Sigmoid colon (tissue), 7 donors: Measurements from ENCODE around the gene TMEM258. TPM values are rescaled to one million over a fixed set of nuclear protein-coding genes. Genes with fewer than 3 reads are reported as not detected.

ENCODE experiments used
- DNase-seq: peaks from one replicate; pipeline ENCODE4 v3.0.0-alpha.2; 2019
- H3K27ac ChIP-seq, 4 donors: fragments of 200-600 bp; sonication (generic); one replicate each; pipeline ENCODE4 v1.5.1; 2016 to 2019; ENCODE audit warnings: mild to moderate bottlenecking in 1 of 4
- H3K27me3 ChIP-seq, 3 donors: fragments of 200-600 bp; sonication (generic); one replicate each; pipeline ENCODE4 v1.5.1; 2019; ENCODE audit warnings: mild to moderate bottlenecking in 1 of 3
- H3K36me3 ChIP-seq, 4 donors: fragments of 200-600 bp; sonication (generic); one replicate each; pipeline ENCODE4 v1.5.1; 2016 to 2019
- H3K4me1 ChIP-seq, 4 donors: fragments of 200-600 bp; sonication (generic); one replicate each; pipeline ENCODE4 v1.5.1; 2017 to 2019
- H3K4me3 ChIP-seq, 4 donors: fragments of 200-600 bp; sonication (generic); one replicate each; pipeline ENCODE4 v1.5.1; 2017 to 2019; ENCODE audit warnings: mild to moderate bottlenecking in 2 of 4, moderate library complexity in 1 of 4
- H3K9me3 ChIP-seq, 4 donors: fragments of 200-600 bp in 3 of 4; sonication (generic) in 3 of 4; one replicate each; pipeline versions ENCODE4 v1.5.1 to v1.6.1; 2013 to 2019
- EP300 ChIP-seq, 4 donors: sonication (generic); formaldehyde crosslinking; IDR thresholded peaks; one replicate each; pipeline ENCODE4 v1.6.1; 2017; ENCODE audit warnings: antibody characterized with exemption in 4 of 4
- POLR2A ChIP-seq, 2 donors: fragments of 450-650 bp; IDR thresholded peaks; one replicate each; pipeline ENCODE4 v1.6.1; 2016; ENCODE audit warnings: antibody characterized with exemption in 2 of 2, mild to moderate bottlenecking in 2 of 2, moderate library complexity in 2 of 2
- POLR2AphosphoS5 ChIP-seq, 4 donors: sonication (generic); formaldehyde crosslinking; IDR thresholded peaks; one replicate each; pipeline ENCODE4 v1.6.1; 2017; ENCODE audit warnings: antibody characterized with exemption in 4 of 4
- WGBS, 2 donors: extraction: QIAGEN DNeasy Blood & Tissue Kit; methylation state at CpG; one replicate each; pipeline ENCODE4 v1.1.7; 2013; 5-methylcytosine and 5-hydroxymethylcytosine counted together
- intact Hi-C: fragments of 100-400 bp; cut with DNase I; formaldehyde crosslinking; loops from one replicate; pipeline ENCODE4 v1.15.1; 2023
- polyA plus RNA-seq, 3 donors: library from polyadenylated mRNA; stranded (reverse); fragments of 200-250 nt; gene quantifications; one replicate each; pipeline ENCODE4 v1.2.3, GENCODE V29; 2013
- total RNA-seq, 4 donors: library from RNA; depleted of rRNA; stranded (reverse); fragments of >200 nt; gene quantifications; one replicate each; pipeline ENCODE4 v1.1.0, GENCODE V29; 2016
- TF ChIP-seq, protein P1 (sequence below), 4 experiments: fragments of 450-650 bp in 3 of 4; fragments of 200-600 bp in 1 of 4; IDR thresholded peaks; one replicate each; pipeline ENCODE4 v1.5.1; 2016 to 2019; ENCODE audit warnings: antibody characterized with exemption in 4 of 4, mild to moderate bottlenecking in 3 of 4, moderate library complexity in 2 of 4
- donor health status: healthy with polysubstance abuse.
- donor health status: Bipolar disorder and iron deficiency.
- donor health status: healthy.

The TMEM258 gene
- 10 to 100 TPM; 39.9 to 64.7 (median 57.4) TPM for total RNA-seq
- polyA plus RNA-seq = 100 to 1,000 TPM; 139 to 224 (median 148) TPM

DNA sequence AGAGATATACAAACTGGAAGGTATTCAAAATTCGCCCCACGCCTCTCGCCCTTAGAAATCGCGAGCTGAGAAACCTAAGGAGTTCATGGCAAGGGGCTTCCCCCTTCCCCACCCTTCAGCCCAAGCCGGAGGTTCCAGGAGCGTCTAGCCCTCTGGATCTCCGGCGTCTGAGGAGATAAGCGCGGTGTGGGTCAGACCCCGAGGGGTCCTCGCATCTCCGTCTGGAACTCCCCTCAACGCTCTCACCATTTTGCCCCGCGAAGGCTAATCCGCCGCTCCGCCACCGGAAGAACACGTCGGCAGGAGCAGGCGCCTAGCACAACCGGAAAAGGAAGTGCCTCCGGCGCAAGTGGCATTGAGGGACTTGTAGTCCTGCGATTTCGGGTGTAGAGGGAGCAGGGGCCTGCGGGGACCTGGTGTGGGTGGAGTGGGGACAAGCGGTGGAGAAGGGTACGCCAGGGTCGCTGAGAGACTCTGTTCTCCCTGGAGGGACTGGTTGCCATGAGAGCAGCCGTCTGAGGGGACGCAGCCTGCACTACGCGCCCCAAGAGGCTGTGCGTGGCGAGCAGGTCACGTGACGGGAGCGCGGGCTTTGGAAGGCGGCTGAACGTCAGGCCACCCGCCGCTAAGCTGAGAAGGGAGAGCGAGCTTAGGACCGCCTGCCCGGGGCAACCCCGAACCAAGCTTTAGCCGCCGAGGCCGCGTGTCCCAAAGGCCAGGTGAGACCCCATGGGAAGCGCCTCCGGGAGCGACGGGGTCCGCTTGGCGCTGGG is at the start of gene TMEM258, which contains the start of gene FEN1:
Gene TMEM258 (minus strand): TSS at position 290 of the 773 bp plus-strand sequence. CDS start 41 bp downstream, at position 249.
Gene FEN1 (plus strand): TSS at position 602 of the 773 bp plus-strand sequence. CDS start 2,451 bp downstream, outside the sequence.
- Histone ChIP-seq H3K27me3 (no peaks in the 10 kb centered on the region), H3K9me3 (no peaks in the 10 kb centered on the region), H3K4me1 (peaks cover 0 to 28% (median 21%) of the 10 kb centered on the region in 4 donors), H3K27ac (peak within 1 kb of the TSS; percentile 92 to 94 (median 93)), H3K4me3 (peak within 1 kb of the TSS; percentile 62 to 89 (median 73)), H3K36me3 (peaks cover 13 to 38% (median 23%) of the 10 kb centered on the region in 4 donors)
- WGBS, 2 donors = 0% methylated on average over 61 of the region's 61 CpGs
- intact Hi-C loops = loop anchor here (2.0 kb wide), 1 partner anchor 22 kb away; no protein-coding TSS in a partner anchor
- TF ChIP-seq, protein P1, sequence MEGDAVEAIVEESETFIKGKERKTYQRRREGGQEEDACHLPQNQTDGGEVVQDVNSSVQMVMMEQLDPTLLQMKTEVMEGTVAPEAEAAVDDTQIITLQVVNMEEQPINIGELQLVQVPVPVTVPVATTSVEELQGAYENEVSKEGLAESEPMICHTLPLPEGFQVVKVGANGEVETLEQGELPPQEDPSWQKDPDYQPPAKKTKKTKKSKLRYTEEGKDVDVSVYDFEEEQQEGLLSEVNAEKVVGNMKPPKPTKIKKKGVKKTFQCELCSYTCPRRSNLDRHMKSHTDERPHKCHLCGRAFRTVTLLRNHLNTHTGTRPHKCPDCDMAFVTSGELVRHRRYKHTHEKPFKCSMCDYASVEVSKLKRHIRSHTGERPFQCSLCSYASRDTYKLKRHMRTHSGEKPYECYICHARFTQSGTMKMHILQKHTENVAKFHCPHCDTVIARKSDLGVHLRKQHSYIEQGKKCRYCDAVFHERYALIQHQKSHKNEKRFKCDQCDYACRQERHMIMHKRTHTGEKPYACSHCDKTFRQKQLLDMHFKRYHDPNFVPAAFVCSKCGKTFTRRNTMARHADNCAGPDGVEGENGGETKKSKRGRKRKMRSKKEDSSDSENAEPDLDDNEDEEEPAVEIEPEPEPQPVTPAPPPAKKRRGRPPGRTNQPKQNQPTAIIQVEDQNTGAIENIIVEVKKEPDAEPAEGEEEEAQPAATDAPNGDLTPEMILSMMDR (IDR thresholded peaks at IDR 0.05) = peak in 2 of 4 experiments; percentile 4 to 36
- TF ChIP-seq POLR2A (IDR thresholded peaks at IDR 0.05) = peak; percentile 56 to 68
- TF ChIP-seq POLR2AphosphoS5 (IDR thresholded peaks at IDR 0.05) = peak; percentile 87 to 92 (median 90)
- no peak for TF ChIP-seq EP300 (IDR thresholded peaks at IDR 0.05)
- peak; percentile 94 for DNase-seq

DNA sequence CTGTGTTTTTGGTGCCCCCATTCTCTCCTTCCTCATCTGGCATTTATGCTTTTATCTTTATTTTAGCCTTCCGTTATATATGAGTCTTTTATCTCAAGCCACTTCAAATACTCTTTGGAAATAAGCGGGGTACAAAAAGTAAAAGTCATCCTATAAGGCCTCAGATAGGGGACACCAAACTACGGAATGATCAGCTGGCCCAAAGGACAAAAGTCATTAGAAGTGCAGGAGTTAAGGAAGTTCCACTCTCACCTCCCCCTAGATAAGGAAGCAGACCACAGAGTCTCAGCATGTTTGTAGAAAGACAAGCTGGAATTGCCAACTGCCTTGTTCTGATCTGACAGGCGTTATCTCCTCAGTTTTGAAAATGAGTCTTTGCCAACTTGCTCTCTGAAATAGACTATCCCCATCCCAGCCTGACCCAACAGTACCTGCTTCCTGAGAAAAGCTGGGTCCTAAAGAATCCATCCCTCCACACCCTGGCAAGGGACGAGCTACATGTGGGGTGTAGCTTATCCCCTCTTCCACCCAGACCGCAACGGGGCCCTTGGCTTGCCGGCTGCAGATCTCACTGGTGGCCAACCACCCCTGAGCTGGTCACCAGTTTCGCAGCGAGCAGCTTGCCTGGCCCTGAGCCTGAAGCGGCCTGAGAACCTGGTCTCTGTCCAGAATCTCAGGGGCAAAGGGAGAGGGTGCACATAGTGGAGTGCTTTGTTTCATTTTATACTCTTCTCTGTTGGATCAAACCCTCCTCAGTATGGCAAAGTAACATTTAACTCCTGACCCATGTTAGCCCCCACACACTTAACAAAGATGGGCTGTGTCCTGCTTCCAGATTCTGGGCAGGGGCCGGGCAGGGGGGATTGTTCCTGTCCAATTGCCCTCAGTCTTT is 49.5 kb upstream of the TMEM258 start:
- no peaks in the 10 kb centered on the region for H3K27me3 ChIP-seq
- H3K27ac ChIP-seq = no peak overlapping the region
- H3K4me1 ChIP-seq = no peaks in the 10 kb centered on the region
- peaks cover 0 to 81% (median 9%) of the 10 kb centered on the region in 4 donors for H3K36me3 ChIP-seq
- H3K4me3 ChIP-seq = no peak overlapping the region
- TF ChIP-seq POLR2A (IDR thresholded peaks at IDR 0.05) (no peak), EP300 (IDR thresholded peaks at IDR 0.05) (no peak), POLR2AphosphoS5 (IDR thresholded peaks at IDR 0.05) (no peak)
- TF ChIP-seq, protein P1 (IDR thresholded peaks at IDR 0.05) = no peak
- H3K9me3 ChIP-seq = no peaks in the 10 kb centered on the region
- DNase-seq = no peak
- WGBS, 2 donors = 85 to 87% methylated on average over 12 of the region's 12 CpGs
- intact Hi-C loops = no loop called here

- H3K36me3 ChIP-seq = peaks cover 0 to 79% (median 9%) of the 10 kb centered on the region in 4 donors
These were observed 48.0 kb upstream of the TMEM258 start for GRCh38 chr11:61840371-61840770.

GRCh38 chr11:61839742-61840141 is 47.3 kb upstream of the TMEM258 start:
- H3K36me3 ChIP-seq = peaks cover 0 to 73% (median 9%) of the 10 kb centered on the region in 4 donors
- WGBS, 2 donors = 95% methylated on average over 2 of the region's 2 CpGs
- H3K27ac ChIP-seq = no peak overlapping the region

More at GRCh38 chr11:61840371-61840770, 48.0 kb upstream of the TMEM258 start:
- Histone ChIP-seq H3K27ac (no peak overlapping the region), H3K4me3 (no peak overlapping the region), H3K27me3 (no peaks in the 10 kb centered on the region), H3K9me3 (no peaks in the 10 kb centered on the region), H3K4me1 (peaks cover 0 to 2% (median under 1%) of the 10 kb centered on the region in 4 donors)
- 91 to 95% methylated on average over 7 of the region's 7 CpGs for WGBS, 2 donors
- no peak for TF ChIP-seq EP300 (IDR thresholded peaks at IDR 0.05)
- no peak for TF ChIP-seq POLR2AphosphoS5 (IDR thresholded peaks at IDR 0.05)
- TF ChIP-seq POLR2A (IDR thresholded peaks at IDR 0.05) = no peak
- TF ChIP-seq, protein P1 (IDR thresholded peaks at IDR 0.05) = no peak
- intact Hi-C loops = no loop called here
- DNase-seq = no peak

More at GRCh38 chr11:61839742-61840141, 47.3 kb upstream of the TMEM258 start:
- intact Hi-C loops = no loop called here
- no peaks in the 10 kb centered on the region for H3K27me3 ChIP-seq
- no peak for TF ChIP-seq EP300 (IDR thresholded peaks at IDR 0.05)
- no peak for TF ChIP-seq POLR2AphosphoS5 (IDR thresholded peaks at IDR 0.05)
- TF ChIP-seq POLR2A (IDR thresholded peaks at IDR 0.05) = no peak
- TF ChIP-seq, protein P1 (IDR thresholded peaks at IDR 0.05) = no peak
- H3K9me3 ChIP-seq = no peaks in the 10 kb centered on the region
- DNase-seq = no peak
- no peak overlapping the region for H3K4me3 ChIP-seq
- H3K4me1 ChIP-seq = peaks cover 0 to 8% (median 7%) of the 10 kb centered on the region in 4 donors
